DND-41 (cell line): Measurements from ENCODE around the gene ARSH.

Experiments used
- ATAC-seq: fragments of 200-7000 bp; cut with Tn5 transposase; 3 replicates; pipeline ENCODE4 v1.9.1; 2021; ENCODE audit warnings: low read depth; ENCODE audit not compliant: insufficient read depth
- DNase-seq: peaks from one replicate; pipeline ENCODE4 v3.0.0-alpha.2; 2020
- H2AFZ ChIP-seq: 2 replicates; pipeline ENCODE4 v1.6.0; 2012; ENCODE audit warnings: low read depth, low read length
- H3K27ac ChIP-seq: 2 replicates; pipeline ENCODE4 v1.5.1; 2012; ENCODE audit warnings: low read length, inconsistent platforms
- H3K27me3 ChIP-seq: fragments of 200-600 bp; sonication (generic); 2 replicates; pipeline ENCODE4 v1.6.0; 2012; ENCODE audit warnings: low read length, mild to moderate bottlenecking, inconsistent platforms; ENCODE audit not compliant: insufficient read depth, poor library complexity
- H3K36me3 ChIP-seq: 2 replicates; pipeline ENCODE4 v1.5.1; 2012; ENCODE audit warnings: low read length, inconsistent platforms; ENCODE audit not compliant: insufficient read depth
- H3K4me1 ChIP-seq: 2 replicates; pipeline ENCODE4 v1.5.1; 2012; ENCODE audit warnings: mild to moderate bottlenecking, low read length; ENCODE audit not compliant: insufficient read depth
- H3K4me2 ChIP-seq: 2 replicates; pipeline ENCODE4 v1.6.0; 2012; ENCODE audit warnings: mild to moderate bottlenecking, moderate library complexity, low read length, inconsistent platforms; ENCODE audit not compliant: insufficient read depth
- H3K4me3 ChIP-seq, 2 experiments: fragments of 200-600 bp in 1 of 2; shearing (Covaris generic) in 1 of 2; 2 replicates each; pipeline ENCODE4 v1.5.1; 2012 to 2016; ENCODE audit warnings: inconsistent platforms in 2 of 2, low read length in 2 of 2, mild to moderate bottlenecking in 2 of 2, low read depth in 1 of 2, moderate library complexity in 1 of 2
- H3K79me2 ChIP-seq: 2 replicates; pipeline ENCODE4 v1.6.0; 2012; ENCODE audit warnings: low read length, inconsistent platforms; ENCODE audit not compliant: insufficient read depth
- H3K9ac ChIP-seq: 2 replicates; pipeline ENCODE4 v1.6.0; 2012; ENCODE audit warnings: low read depth, mild to moderate bottlenecking, inconsistent platforms, low read length, moderate library complexity
- H3K9me3 ChIP-seq: 2 replicates; pipeline ENCODE4 v1.5.1; 2012; ENCODE audit warnings: low read length, moderate library complexity, mild to moderate bottlenecking, inconsistent platforms; ENCODE audit not compliant: insufficient read depth, severe bottlenecking
- H4K20me1 ChIP-seq: 2 replicates; pipeline ENCODE4 v1.6.0; 2012; ENCODE audit warnings: low read length; ENCODE audit not compliant: insufficient read depth
- EZH2 ChIP-seq: IDR thresholded peaks from 3 replicates; pipeline ENCODE4 v1.6.1; 2012; ENCODE audit warnings: borderline replicate concordance, low read depth, mild to moderate bottlenecking, moderate library complexity, low read length, inconsistent platforms; ENCODE audit not compliant: severe bottlenecking
- TF ChIP-seq, protein P1 (sequence below): IDR thresholded peaks from 2 replicates; pipeline ENCODE4 v1.5.1; 2012; ENCODE audit warnings: borderline replicate concordance, low read length, moderate library complexity, mild to moderate bottlenecking; ENCODE audit not compliant: poor library complexity, severe bottlenecking; ENCODE audit errors: extremely low read depth

ARSH gene

GRCh38 chrX:3006495-3006894 is at the start of gene ARSH:
Gene ARSH, plus strand, starts transcription at chrX:3006546. Its CDS starts 67 bp downstream, at chrX:3006613.
- peaks cover 4% of the 10 kb centered on the region for H3K9me3 ChIP-seq
- H3K4me1 ChIP-seq = no peaks in the 10 kb centered on the region
- H3K79me2 ChIP-seq = no peaks in the 10 kb centered on the region
- ATAC-seq = no peak
- H3K4me3 ChIP-seq = no peak within 1 kb of the TSS
- no peak for DNase-seq
- H2AFZ ChIP-seq = no peak within 1 kb of the TSS
- H3K4me2 ChIP-seq = no peak within 1 kb of the TSS
- no peak for TF ChIP-seq EZH2
- TF ChIP-seq, protein P1, sequence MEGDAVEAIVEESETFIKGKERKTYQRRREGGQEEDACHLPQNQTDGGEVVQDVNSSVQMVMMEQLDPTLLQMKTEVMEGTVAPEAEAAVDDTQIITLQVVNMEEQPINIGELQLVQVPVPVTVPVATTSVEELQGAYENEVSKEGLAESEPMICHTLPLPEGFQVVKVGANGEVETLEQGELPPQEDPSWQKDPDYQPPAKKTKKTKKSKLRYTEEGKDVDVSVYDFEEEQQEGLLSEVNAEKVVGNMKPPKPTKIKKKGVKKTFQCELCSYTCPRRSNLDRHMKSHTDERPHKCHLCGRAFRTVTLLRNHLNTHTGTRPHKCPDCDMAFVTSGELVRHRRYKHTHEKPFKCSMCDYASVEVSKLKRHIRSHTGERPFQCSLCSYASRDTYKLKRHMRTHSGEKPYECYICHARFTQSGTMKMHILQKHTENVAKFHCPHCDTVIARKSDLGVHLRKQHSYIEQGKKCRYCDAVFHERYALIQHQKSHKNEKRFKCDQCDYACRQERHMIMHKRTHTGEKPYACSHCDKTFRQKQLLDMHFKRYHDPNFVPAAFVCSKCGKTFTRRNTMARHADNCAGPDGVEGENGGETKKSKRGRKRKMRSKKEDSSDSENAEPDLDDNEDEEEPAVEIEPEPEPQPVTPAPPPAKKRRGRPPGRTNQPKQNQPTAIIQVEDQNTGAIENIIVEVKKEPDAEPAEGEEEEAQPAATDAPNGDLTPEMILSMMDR = no peak
- no peak within 1 kb of the TSS for H3K9ac ChIP-seq
- no peaks in the 10 kb centered on the region for H3K36me3 ChIP-seq
- no peaks in the 10 kb centered on the region for H3K27me3 ChIP-seq
- no peaks in the 10 kb centered on the region for H4K20me1 ChIP-seq
- H3K27ac ChIP-seq = no peak within 1 kb of the TSS

- Histone ChIP-seq H3K36me3 (no peaks in the 10 kb centered on the region), H3K4me3 (no peak overlapping the region), H3K27me3 (no peaks in the 10 kb centered on the region), H3K27ac (no peak overlapping the region), H3K4me1 (no peaks in the 10 kb centered on the region), H3K79me2 (no peaks in the 10 kb centered on the region), H4K20me1 (no peaks in the 10 kb centered on the region), H3K9me3 (no peaks in the 10 kb centered on the region), H3K9ac (no peak overlapping the region), H2AFZ (no peak overlapping the region), H3K4me2 (no peak overlapping the region)
- TF ChIP-seq EZH2 = no peak
- TF ChIP-seq, protein P1 = no peak
- ATAC-seq (no peak), DNase-seq (no peak)
Observed at GRCh38 chrX:2958199-2958598, 48.1 kb upstream of the ARSH start.

DNA sequence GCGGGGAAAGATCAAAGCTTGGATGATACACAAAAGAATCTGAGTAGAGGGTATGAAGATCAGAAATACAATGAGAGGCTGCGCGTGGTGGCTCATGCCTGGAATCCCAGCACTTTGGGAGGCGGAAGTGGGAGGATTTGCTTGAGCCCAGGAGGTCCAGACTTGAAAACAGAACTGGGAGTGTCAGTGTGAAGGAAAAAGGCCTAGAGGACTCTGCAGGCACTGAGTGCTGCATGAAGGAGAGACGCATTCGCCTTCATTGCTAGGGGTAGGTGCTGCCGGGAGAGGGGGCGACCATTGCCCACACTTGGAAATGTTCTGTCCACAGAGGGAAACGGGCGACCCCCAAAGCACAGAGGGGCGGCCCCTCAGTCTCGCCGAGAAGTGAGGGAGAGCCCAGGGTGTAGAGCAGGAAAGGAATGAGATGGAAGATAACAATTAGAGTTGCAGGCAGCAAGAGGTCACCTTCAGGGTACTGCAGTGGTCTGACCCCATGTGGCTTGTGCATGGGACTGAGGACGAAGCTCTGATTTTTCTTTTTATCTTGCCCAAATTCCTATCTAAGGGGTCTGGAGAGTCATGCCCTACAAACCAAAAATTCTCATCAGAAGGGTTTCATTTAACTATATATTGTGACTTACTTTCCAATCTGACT is 45.4 kb upstream of the ARSH start:
- Histone ChIP-seq H3K9me3 (no peaks in the 10 kb centered on the region), H3K27me3 (no peaks in the 10 kb centered on the region), H3K9ac (no peak overlapping the region), H2AFZ (no peak overlapping the region), H3K27ac (no peak overlapping the region), H3K36me3 (no peaks in the 10 kb centered on the region), H3K79me2 (no peaks in the 10 kb centered on the region), H3K4me1 (no peaks in the 10 kb centered on the region), H4K20me1 (no peaks in the 10 kb centered on the region), H3K4me3 (no peak overlapping the region), H3K4me2 (no peak overlapping the region)
- no peak for TF ChIP-seq EZH2
- TF ChIP-seq, protein P1 = no peak
- DNase-seq (no peak), ATAC-seq (no peak)
